ENCODE results near the gene METRN.

GRCh38 chr16:718389-718788 is 3.5 kb downstream of the METRN start:
- no peak for TF ChIP-seq LEF1 (IDR thresholded peaks at IDR 0.05; ENCODE audit: borderline replicate concordance)
- TF ChIP-seq FOXM1 (IDR thresholded peaks at IDR 0.05; ENCODE audit: borderline replicate concordance): no peak
- no peak for TF ChIP-seq BHLHE40 (IDR thresholded peaks at IDR 0.05; ENCODE audit: borderline replicate concordance)
- TF ChIP-seq ARNT (IDR thresholded peaks at IDR 0.05): no peak
- TF ChIP-seq SP1 (IDR thresholded peaks at IDR 0.05): no peak
- no peak for TF ChIP-seq CTBP1 (IDR thresholded peaks at IDR 0.05; ENCODE audit: borderline replicate concordance)
- TF ChIP-seq ELF4 (IDR thresholded peaks at IDR 0.05): no peak
- TF ChIP-seq L3MBTL2 (conservative IDR thresholded peaks at IDR 0.05): no peak
- TF ChIP-seq HDGF (IDR thresholded peaks at IDR 0.05; ENCODE audit: borderline replicate concordance): no peak
- TF ChIP-seq TARDBP (IDR thresholded peaks at IDR 0.05): no peak

Measured in HEK293T (cell line).